HCT116 (cell line): ENCODE results near the gene RXYLT1.

Source experiments
- SRF ChIP-seq: IDR thresholded peaks from 2 replicates; pipeline ENCODE4 v1.6.1; 2012; ENCODE audit warnings: low read depth
- TF ChIP-seq, protein P1 (sequence below): IDR thresholded peaks from 2 replicates; pipeline ENCODE4 v1.6.1; 2012

DNA sequence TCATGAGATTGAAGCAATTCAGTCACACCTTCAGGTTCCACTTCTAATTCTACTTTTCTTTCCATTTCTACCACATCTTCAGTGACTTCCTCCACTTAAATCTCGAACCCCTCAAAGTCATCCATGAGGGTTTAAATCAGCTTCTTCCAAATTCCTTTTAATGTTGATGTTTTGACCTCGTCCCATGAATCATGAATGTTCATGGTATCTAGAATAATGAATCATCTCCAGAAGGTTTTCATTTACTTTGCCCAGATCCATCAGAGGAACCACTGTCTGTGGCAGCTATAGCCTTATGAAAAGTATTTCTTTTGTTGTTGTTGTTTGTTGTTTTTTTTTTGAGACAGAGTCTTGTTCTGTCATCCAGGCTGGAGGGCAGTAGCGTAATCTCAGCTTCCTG is 7.6 kb downstream of the RXYLT1 start:
- TF ChIP-seq, protein P1, sequence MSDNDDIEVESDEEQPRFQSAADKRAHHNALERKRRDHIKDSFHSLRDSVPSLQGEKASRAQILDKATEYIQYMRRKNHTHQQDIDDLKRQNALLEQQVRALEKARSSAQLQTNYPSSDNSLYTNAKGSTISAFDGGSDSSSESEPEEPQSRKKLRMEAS = no peak
- no peak for TF ChIP-seq SRF
